ENCODE measurements around the gene PLA2G4A.

The PLA2G4A gene

GRCh38 chr1:186828611-186829454, at the start of gene PLA2G4A:
PLA2G4A (plus strand) TSS chr1:186828949; CDS start chr1:186854355, 25,406 bp downstream.
- DNase-seq: no peak

- DNase-seq: no peak
These were observed 48.7 kb upstream of the PLA2G4A start for GRCh38 chr1:186780076-186780475.

- DNase-seq: no peak
These were observed 47.0 kb upstream of the PLA2G4A start for GRCh38 chr1:186781730-186782129.

- no peak for DNase-seq
These were observed 46.0 kb upstream of the PLA2G4A start for GRCh38 chr1:186782791-186783190.

GRCh38 chr1:186783193-186783592, 45.6 kb upstream of the PLA2G4A start:
- DNase-seq: no peak

GRCh38 chr1:186785503-186785902, 43.2 kb upstream of the PLA2G4A start:
- no peak for DNase-seq

GRCh38 chr1:186790101-186790500, 38.6 kb upstream of the PLA2G4A start:
- DNase-seq: no peak

- DNase-seq: no peak
These were observed 35.7 kb upstream of the PLA2G4A start for GRCh38 chr1:186792870-186793581.

GRCh38 chr1:186793582-186793927, 35.2 kb upstream of the PLA2G4A start:
- no peak for DNase-seq

GRCh38 chr1:186798960-186799688, 29.6 kb upstream of the PLA2G4A start:
- no peak for DNase-seq

GRCh38 chr1:186799689-186800054, 29.1 kb upstream of the PLA2G4A start:
- no peak for DNase-seq

- DNase-seq: no peak
These were observed 26.4 kb upstream of the PLA2G4A start for GRCh38 chr1:186802388-186802787.

- no peak for DNase-seq
These were observed 24.1 kb upstream of the PLA2G4A start for GRCh38 chr1:186804679-186805078.

- no peak for DNase-seq
These were observed 22.3 kb upstream of the PLA2G4A start for GRCh38 chr1:186806477-186806876.

GRCh38 chr1:186807163-186807562, 21.6 kb upstream of the PLA2G4A start:
- no peak for DNase-seq

GRCh38 chr1:186811892-186812291, 16.9 kb upstream of the PLA2G4A start:
- DNase-seq: no peak

GRCh38 chr1:186812570-186812969, 16.2 kb upstream of the PLA2G4A start:
- no peak for DNase-seq

- DNase-seq: no peak
These were observed 15.3 kb upstream of the PLA2G4A start for GRCh38 chr1:186813420-186813819.

- no peak for DNase-seq
These were observed 9.6 kb upstream of the PLA2G4A start for GRCh38 chr1:186819126-186819525.

- DNase-seq: no peak
These were observed 9.2 kb upstream of the PLA2G4A start for GRCh38 chr1:186819563-186819962.

GRCh38 chr1:186829686-186830587, 1.2 kb downstream of the PLA2G4A start:
- no peak for DNase-seq

- DNase-seq: no peak
These were observed 2.4 kb downstream of the PLA2G4A start for GRCh38 chr1:186831168-186831567.
